MM.1S (cell line): ENCODE measurements around the gene CMTM7.

Experiments
- DNase-seq: peaks from one replicate; pipeline ENCODE4 v3.0.0-alpha.2; 2015
- H2AFZ ChIP-seq: fragments of 300-600 bp; sonication (generic); 2 replicates; pipeline ENCODE4 v1.6.0; 2016; ENCODE audit warnings: antibody characterized with exemption, low read length
- H3F3A ChIP-seq: fragments of 300-600 bp; sonication (generic); 2 replicates; pipeline ENCODE4 v1.6.1; 2016; ENCODE audit warnings: mild to moderate bottlenecking, antibody characterized with exemption, low read length, moderate library complexity, mixed read lengths; ENCODE audit not compliant: insufficient read depth
- H3K27ac ChIP-seq: fragments of 300-600 bp; sonication (generic); 2 replicates; pipeline ENCODE4 v1.5.1; 2016; ENCODE audit warnings: mild to moderate bottlenecking, low read length
- H3K27me3 ChIP-seq: fragments of 300-600 bp; sonication (generic); replicated peaks from 2 replicates; pipeline ENCODE4 v1.6.0; 2016; ENCODE audit warnings: low read length; ENCODE audit not compliant: insufficient read depth
- H3K36me3 ChIP-seq: fragments of 300-600 bp; sonication (generic); replicated peaks from 2 replicates; pipeline ENCODE4 v1.6.1; 2016; ENCODE audit warnings: mild to moderate bottlenecking, low read length, mixed read lengths; ENCODE audit not compliant: insufficient read depth
- H3K4me1 ChIP-seq: fragments of 300-600 bp; sonication (generic); 2 replicates; pipeline ENCODE4 v1.6.1; 2016; ENCODE audit warnings: low read length, mixed read lengths
- H3K4me2 ChIP-seq: fragments of 300-600 bp; sonication (generic); 2 replicates; pipeline ENCODE4 v1.6.0; 2016; ENCODE audit warnings: low read depth, low read length
- H3K4me3 ChIP-seq: fragments of 300-600 bp; sonication (generic); 2 replicates; pipeline ENCODE4 v1.5.1; 2016; ENCODE audit warnings: low read length, mixed read lengths
- H3K79me2 ChIP-seq: fragments of 300-600 bp; sonication (generic); 2 replicates; pipeline ENCODE4 v1.6.1; 2016; ENCODE audit warnings: mixed run types, low read length, mixed read lengths
- H3K9ac ChIP-seq: fragments of 300-600 bp; sonication (generic); 2 replicates; pipeline ENCODE4 v1.6.1; 2016; ENCODE audit warnings: low read length, mixed read lengths
- H3K9me2 ChIP-seq: fragments of 300-600 bp; sonication (generic); replicated peaks from 2 replicates; pipeline ENCODE4 v1.6.1; 2016; ENCODE audit warnings: mild to moderate bottlenecking, low read length, mixed read lengths; ENCODE audit not compliant: insufficient read depth
- H3K9me3 ChIP-seq: fragments of 300-600 bp; sonication (generic); replicated peaks from 2 replicates; pipeline ENCODE4 v1.6.1; 2016; ENCODE audit warnings: mild to moderate bottlenecking, low read length, mixed read lengths; ENCODE audit not compliant: insufficient read depth
- H4K20me1 ChIP-seq: fragments of 300-600 bp; sonication (generic); 2 replicates; pipeline ENCODE4 v1.6.1; 2016; ENCODE audit warnings: mild to moderate bottlenecking, low read length, moderate library complexity, mixed read lengths; ENCODE audit not compliant: insufficient read depth
- EZH2 ChIP-seq: fragments of 300-600 bp; sonication (generic); optimal IDR thresholded peaks from 2 replicates; pipeline ENCODE3; 2017; ENCODE audit warnings: low read depth, mild to moderate bottlenecking, antibody characterized with exemption, low read length, mixed read lengths
- EZH2phosphoT487 ChIP-seq: fragments of 300-600 bp; sonication (generic); IDR thresholded peaks from 2 replicates; pipeline ENCODE4 v1.6.1; 2018; ENCODE audit warnings: antibody characterized with exemption, low read length
- TF ChIP-seq, protein P1 (sequence below): fragments of 300-600 bp; sonication (generic); IDR thresholded peaks from 2 replicates; pipeline ENCODE4 v1.5.1; 2016; ENCODE audit warnings: antibody characterized with exemption, low read length, mixed read lengths

The CMTM7 gene

DNA sequence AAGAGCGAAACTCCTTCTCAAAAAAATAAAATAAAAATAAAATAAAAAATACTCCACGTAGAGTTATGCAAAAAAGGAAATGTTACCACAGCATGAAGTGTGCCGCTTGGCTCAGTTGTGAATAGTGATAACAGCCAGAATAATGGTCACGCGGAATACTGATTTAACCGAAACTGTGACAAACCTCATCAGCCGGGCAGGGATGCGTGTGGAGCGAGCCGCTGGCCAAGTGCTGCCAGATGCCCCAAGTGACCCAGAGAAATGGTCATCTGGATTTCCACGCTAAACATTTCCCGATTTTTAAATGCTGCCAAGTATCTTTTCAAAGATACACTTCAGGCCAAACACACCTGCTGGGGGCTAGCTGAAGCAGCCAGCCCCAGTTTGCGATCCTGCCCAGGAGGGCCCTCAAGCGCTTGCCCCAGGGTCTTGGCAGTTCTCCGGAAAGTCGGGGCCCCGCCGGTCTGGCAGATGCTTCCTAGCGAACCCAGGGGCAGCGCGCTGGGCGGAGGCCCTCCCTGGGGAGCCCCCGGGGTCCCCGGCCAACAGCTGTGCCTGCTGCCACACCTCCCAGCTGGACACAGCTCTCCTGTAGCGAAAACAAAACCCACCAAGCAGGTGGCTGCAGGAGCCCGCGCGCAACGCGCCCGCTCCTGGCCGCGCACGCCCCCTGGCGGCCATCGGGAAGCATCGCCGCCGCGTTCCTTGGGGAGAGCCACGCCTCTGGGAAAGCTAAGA lies 75.8 kb downstream of the CMTM7 start:
- H3K4me3 ChIP-seq, result peak overlapping the region; percentile 34
- no peaks in the 10 kb centered on the region for H3K79me2 ChIP-seq
- peak overlapping the region; percentile 94; the same call in 1 of the 2 replicates for H3K4me2 ChIP-seq
- H3K4me1 ChIP-seq, result 0 out of 2 replicates have a peak, but pooled peaks cover 3% of the 10 kb centered on the region
- H3K9me3 ChIP-seq, result no peaks in the 10 kb centered on the region
- no peaks in the 10 kb centered on the region for H3K27me3 ChIP-seq
- TF ChIP-seq, protein P1, sequence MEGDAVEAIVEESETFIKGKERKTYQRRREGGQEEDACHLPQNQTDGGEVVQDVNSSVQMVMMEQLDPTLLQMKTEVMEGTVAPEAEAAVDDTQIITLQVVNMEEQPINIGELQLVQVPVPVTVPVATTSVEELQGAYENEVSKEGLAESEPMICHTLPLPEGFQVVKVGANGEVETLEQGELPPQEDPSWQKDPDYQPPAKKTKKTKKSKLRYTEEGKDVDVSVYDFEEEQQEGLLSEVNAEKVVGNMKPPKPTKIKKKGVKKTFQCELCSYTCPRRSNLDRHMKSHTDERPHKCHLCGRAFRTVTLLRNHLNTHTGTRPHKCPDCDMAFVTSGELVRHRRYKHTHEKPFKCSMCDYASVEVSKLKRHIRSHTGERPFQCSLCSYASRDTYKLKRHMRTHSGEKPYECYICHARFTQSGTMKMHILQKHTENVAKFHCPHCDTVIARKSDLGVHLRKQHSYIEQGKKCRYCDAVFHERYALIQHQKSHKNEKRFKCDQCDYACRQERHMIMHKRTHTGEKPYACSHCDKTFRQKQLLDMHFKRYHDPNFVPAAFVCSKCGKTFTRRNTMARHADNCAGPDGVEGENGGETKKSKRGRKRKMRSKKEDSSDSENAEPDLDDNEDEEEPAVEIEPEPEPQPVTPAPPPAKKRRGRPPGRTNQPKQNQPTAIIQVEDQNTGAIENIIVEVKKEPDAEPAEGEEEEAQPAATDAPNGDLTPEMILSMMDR, result peak; percentile 94
- no peak for TF ChIP-seq EZH2
- H2AFZ ChIP-seq, result peak overlapping the region; percentile 68
- H3K27ac ChIP-seq, result no peak overlapping the region
- H3K9ac ChIP-seq, result no peak overlapping the region
- DNase-seq, result peak; percentile 69
- no peaks in the 10 kb centered on the region for H3F3A ChIP-seq
- no peaks in the 10 kb centered on the region for H3K36me3 ChIP-seq
- H3K9me2 ChIP-seq, result no peaks in the 10 kb centered on the region
- no peaks in the 10 kb centered on the region for H4K20me1 ChIP-seq

DNA sequence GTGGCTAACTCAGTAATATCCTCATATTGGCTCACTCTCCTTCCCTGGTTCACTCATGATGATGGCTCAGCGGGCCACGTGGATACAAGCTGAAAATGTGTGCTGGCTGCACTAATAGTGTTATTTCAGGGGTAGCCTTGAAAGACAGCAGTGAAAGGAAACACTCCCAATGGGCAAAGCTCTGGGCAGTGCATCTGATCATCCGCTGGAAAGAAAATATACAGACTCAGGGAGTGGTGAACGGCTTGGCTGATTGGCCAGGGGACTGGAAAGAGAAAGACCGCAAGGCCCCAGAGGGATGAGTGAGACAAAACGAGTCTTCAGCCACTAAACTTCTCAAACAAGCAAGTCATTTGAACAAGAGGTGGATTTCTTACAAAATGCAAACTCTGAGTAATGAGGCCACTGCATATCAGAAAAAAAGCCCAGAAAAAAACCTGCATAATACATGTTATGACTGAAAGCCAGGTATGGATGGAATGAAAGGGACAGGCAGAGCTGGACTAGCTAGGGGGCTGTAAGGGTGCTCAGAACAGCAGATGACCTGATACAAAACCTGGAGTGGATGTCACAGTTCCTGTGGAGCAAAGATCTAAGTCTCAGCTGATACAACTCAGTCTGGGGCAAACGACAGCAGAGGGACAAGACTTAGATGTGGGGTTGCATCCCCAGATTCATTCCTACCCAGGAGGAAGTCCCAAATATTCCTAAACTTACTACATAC lies 77.7 kb downstream of the CMTM7 start:
- TF ChIP-seq, protein P1, result no peak
- TF ChIP-seq EZH2phosphoT487 (no peak), EZH2 (no peak)
- H3F3A ChIP-seq, result no peaks in the 10 kb centered on the region
- no peak overlapping the region for H3K4me2 ChIP-seq
- H3K27me3 ChIP-seq, result no peaks in the 10 kb centered on the region
- no peak overlapping the region for H3K4me3 ChIP-seq
- no peak overlapping the region for H3K27ac ChIP-seq
- 0 out of 2 replicates have a peak, but pooled peaks cover 3% of the 10 kb centered on the region for H3K4me1 ChIP-seq
- H3K9me3 ChIP-seq, result no peaks in the 10 kb centered on the region
- H3K9ac ChIP-seq, result no peak overlapping the region
- DNase-seq, result no peak
- no peak overlapping the region for H2AFZ ChIP-seq
- H4K20me1 ChIP-seq, result no peaks in the 10 kb centered on the region
- no peaks in the 10 kb centered on the region for H3K9me2 ChIP-seq
- H3K36me3 ChIP-seq, result no peaks in the 10 kb centered on the region
- H3K79me2 ChIP-seq, result no peaks in the 10 kb centered on the region

- 0 out of 2 replicates have a peak, but pooled peaks cover 3% of the 10 kb centered on the region for H3K4me1 ChIP-seq
- no peak overlapping the region for H3K4me3 ChIP-seq
- no peaks in the 10 kb centered on the region for H3K9me3 ChIP-seq
- H3K27me3 ChIP-seq, result no peaks in the 10 kb centered on the region
- no peaks in the 10 kb centered on the region for H3F3A ChIP-seq
- H2AFZ ChIP-seq, result no peak overlapping the region
- H3K36me3 ChIP-seq, result no peaks in the 10 kb centered on the region
- no peak overlapping the region for H3K27ac ChIP-seq
- H3K9me2 ChIP-seq, result no peaks in the 10 kb centered on the region
- H3K4me2 ChIP-seq, result no peak overlapping the region
- no peak overlapping the region for H3K9ac ChIP-seq
- TF ChIP-seq, protein P1, result no peak
- no peak for TF ChIP-seq EZH2
- no peak for TF ChIP-seq EZH2phosphoT487
- H3K79me2 ChIP-seq, result no peaks in the 10 kb centered on the region
- H4K20me1 ChIP-seq, result no peaks in the 10 kb centered on the region
- DNase-seq, result no peak
Observed at GRCh38 chr3:32470362-32470761, 78.7 kb downstream of the CMTM7 start.
